SU-DHL-6 (cell line): ENCODE measurements around the gene MAML2.
"Not testable (repeated sequence)": the region's sequence is repeated elsewhere in the genome, so short reads cannot be mapped to it uniquely, and the experiment has no call there.

ENCODE experiments used
- EZH2phosphoT487 ChIP-seq: fragments of 200-600 bp; sonication (generic), shearing (Covaris generic); conservative IDR thresholded peaks from 2 replicates; pipeline ENCODE4 v1.6.1; 2018; ENCODE audit warnings: mild to moderate bottlenecking, antibody characterized with exemption, low read length, moderate library complexity, mixed read lengths
- TF ChIP-seq, protein P1 (sequence below): fragments of 200-600 bp; sonication (generic); IDR thresholded peaks from one replicate; pipeline ENCODE4 v1.5.1; 2017; ENCODE audit warnings: antibody characterized with exemption, mild to moderate bottlenecking, low read length, moderate library complexity; ENCODE audit not compliant: insufficient read depth, poor library complexity, severe bottlenecking

DNA sequence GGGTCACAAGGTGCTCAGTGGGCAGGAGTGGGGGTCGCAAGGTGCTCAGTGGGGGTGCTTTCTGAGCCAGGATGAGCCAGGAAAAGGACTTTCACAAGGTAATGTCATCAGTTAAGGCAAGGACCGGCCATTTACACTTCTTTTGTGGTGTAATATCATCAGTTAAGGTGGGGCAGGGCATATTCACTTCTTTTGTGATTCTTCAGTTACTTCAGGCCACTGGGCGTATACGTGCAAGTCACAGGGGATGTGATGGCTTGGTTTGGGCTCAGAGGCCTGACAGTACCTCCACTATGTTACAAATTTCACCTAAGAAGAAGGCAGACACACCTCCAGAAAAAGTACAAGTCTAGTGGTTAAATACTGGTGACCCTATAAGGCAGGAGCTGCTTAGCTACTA lies 162.1 kb downstream of the MAML2 start:
- TF ChIP-seq, protein P1, sequence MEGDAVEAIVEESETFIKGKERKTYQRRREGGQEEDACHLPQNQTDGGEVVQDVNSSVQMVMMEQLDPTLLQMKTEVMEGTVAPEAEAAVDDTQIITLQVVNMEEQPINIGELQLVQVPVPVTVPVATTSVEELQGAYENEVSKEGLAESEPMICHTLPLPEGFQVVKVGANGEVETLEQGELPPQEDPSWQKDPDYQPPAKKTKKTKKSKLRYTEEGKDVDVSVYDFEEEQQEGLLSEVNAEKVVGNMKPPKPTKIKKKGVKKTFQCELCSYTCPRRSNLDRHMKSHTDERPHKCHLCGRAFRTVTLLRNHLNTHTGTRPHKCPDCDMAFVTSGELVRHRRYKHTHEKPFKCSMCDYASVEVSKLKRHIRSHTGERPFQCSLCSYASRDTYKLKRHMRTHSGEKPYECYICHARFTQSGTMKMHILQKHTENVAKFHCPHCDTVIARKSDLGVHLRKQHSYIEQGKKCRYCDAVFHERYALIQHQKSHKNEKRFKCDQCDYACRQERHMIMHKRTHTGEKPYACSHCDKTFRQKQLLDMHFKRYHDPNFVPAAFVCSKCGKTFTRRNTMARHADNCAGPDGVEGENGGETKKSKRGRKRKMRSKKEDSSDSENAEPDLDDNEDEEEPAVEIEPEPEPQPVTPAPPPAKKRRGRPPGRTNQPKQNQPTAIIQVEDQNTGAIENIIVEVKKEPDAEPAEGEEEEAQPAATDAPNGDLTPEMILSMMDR = not testable (repeated sequence)
- not testable (repeated sequence) for TF ChIP-seq EZH2phosphoT487
